Memory B cell (primary cell): ENCODE measurements around the gene TRAPPC6A.

Experiments
- ATAC-seq: fragments of 150-1000 bp; cut with Tn5 transposase; 2 replicates; pipeline ENCODE4 v1.10.0; 2021; ENCODE audit warnings: low read depth, mild to moderate bottlenecking, moderate library complexity
- DNase-seq, 2 donors: peaks; one replicate each; pipeline ENCODE4 v3.0.0; 2022; ENCODE audit warnings: low spot score in 2 of 2
- H3K27ac Mint-ChIP-seq: one replicate; pipeline ENCODE4 v1.8.0; 2022; ENCODE audit warnings: mild to moderate bottlenecking, moderate library complexity, mixed read lengths
- H3K27me3 Mint-ChIP-seq: one replicate; pipeline ENCODE4 v1.8.0; 2022; ENCODE audit warnings: mixed read lengths
- H3K36me3 Mint-ChIP-seq: one replicate; pipeline ENCODE4 v1.8.0; 2022; ENCODE audit warnings: mild to moderate bottlenecking, mixed read lengths
- H3K4me1 Mint-ChIP-seq: one replicate; pipeline ENCODE4 v1.8.0; 2022; ENCODE audit warnings: mixed read lengths
- H3K4me3 Mint-ChIP-seq: one replicate; pipeline ENCODE4 v1.8.0; 2022; ENCODE audit warnings: mild to moderate bottlenecking, moderate library complexity, mixed read lengths
- H3K9me3 Mint-ChIP-seq: one replicate; pipeline ENCODE4 v1.8.0; 2022; ENCODE audit warnings: mixed read lengths

TRAPPC6A gene

GRCh38 chr19:45152504-45153338 is 25.3 kb downstream of the TRAPPC6A start:
- H3K9me3 Mint-ChIP-seq: no peaks in the 10 kb centered on the region
- no peak overlapping the region for H3K27ac Mint-ChIP-seq
- H3K27me3 Mint-ChIP-seq: peaks cover 23% of the 10 kb centered on the region
- peak; percentile 65 for ATAC-seq
- peaks cover 17% of the 10 kb centered on the region for H3K4me1 Mint-ChIP-seq
- DNase-seq: peak; percentile 20 to 43
- H3K4me3 Mint-ChIP-seq: peak overlapping the region; percentile 84
- no peaks in the 10 kb centered on the region for H3K36me3 Mint-ChIP-seq

- Mint-ChIP-seq H3K9me3 (no peaks in the 10 kb centered on the region), H3K36me3 (no peaks in the 10 kb centered on the region), H3K4me3 (peak overlapping the region; percentile 57), H3K27ac (no peak overlapping the region), H3K27me3 (peaks cover 19% of the 10 kb centered on the region), H3K4me1 (peaks cover 17% of the 10 kb centered on the region)
- DNase-seq (no peak), ATAC-seq (no peak)
Measured at GRCh38 chr19:45151821-45152503, 26.1 kb downstream of the TRAPPC6A start.

GRCh38 chr19:45151320-45151719 is 26.7 kb downstream of the TRAPPC6A start:
- ATAC-seq (no peak), DNase-seq (no peak)
- peak overlapping the region; percentile 57 for H3K4me3 Mint-ChIP-seq
- no peaks in the 10 kb centered on the region for H3K36me3 Mint-ChIP-seq
- peaks cover 18% of the 10 kb centered on the region for H3K27me3 Mint-ChIP-seq
- no peaks in the 10 kb centered on the region for H3K9me3 Mint-ChIP-seq
- no peak overlapping the region for H3K27ac Mint-ChIP-seq
- peaks cover 17% of the 10 kb centered on the region for H3K4me1 Mint-ChIP-seq

- DNase-seq: no peak
Measured at GRCh38 chr19:45150751-45151281, 27.2 kb downstream of the TRAPPC6A start.

GRCh38 chr19:45150180-45150579 is 27.9 kb downstream of the TRAPPC6A start:
- Mint-ChIP-seq H3K27ac (no peak overlapping the region), H3K9me3 (no peaks in the 10 kb centered on the region), H3K36me3 (no peaks in the 10 kb centered on the region), H3K4me1 (peaks cover 17% of the 10 kb centered on the region), H3K27me3 (peaks cover 16% of the 10 kb centered on the region), H3K4me3 (no peak overlapping the region)
- ATAC-seq (no peak), DNase-seq (no peak)

More at GRCh38 chr19:45150751-45151281, 27.2 kb downstream of the TRAPPC6A start:
- Mint-ChIP-seq H3K27me3 (peaks cover 18% of the 10 kb centered on the region), H3K4me3 (peak overlapping the region; percentile 34), H3K36me3 (no peaks in the 10 kb centered on the region), H3K4me1 (peaks cover 17% of the 10 kb centered on the region), H3K9me3 (no peaks in the 10 kb centered on the region), H3K27ac (no peak overlapping the region)
- no peak for ATAC-seq

- DNase-seq (no peak), ATAC-seq (no peak)
- H3K27ac Mint-ChIP-seq: peak overlapping the region; percentile 80
- H3K4me3 Mint-ChIP-seq: no peak overlapping the region
- H3K9me3 Mint-ChIP-seq: no peaks in the 10 kb centered on the region
- peaks cover 12% of the 10 kb centered on the region for H3K27me3 Mint-ChIP-seq
- H3K36me3 Mint-ChIP-seq: no peaks in the 10 kb centered on the region
- peaks cover 14% of the 10 kb centered on the region for H3K4me1 Mint-ChIP-seq
Measured at GRCh38 chr19:45149129-45149528, 28.9 kb downstream of the TRAPPC6A start.

GRCh38 chr19:45147835-45148676 is 30.0 kb downstream of the TRAPPC6A start:
- Mint-ChIP-seq H3K4me3 (no peak overlapping the region), H3K4me1 (peaks cover 10% of the 10 kb centered on the region)

GRCh38 chr19:45146741-45147205 is 31.3 kb downstream of the TRAPPC6A start:
- peaks cover 6% of the 10 kb centered on the region for H3K27me3 Mint-ChIP-seq
- H3K4me1 Mint-ChIP-seq: peaks cover 6% of the 10 kb centered on the region
- H3K36me3 Mint-ChIP-seq: peaks cover 8% of the 10 kb centered on the region
- H3K4me3 Mint-ChIP-seq: no peak overlapping the region
- ATAC-seq (no peak), DNase-seq (no peak)
- no peaks in the 10 kb centered on the region for H3K9me3 Mint-ChIP-seq
- H3K27ac Mint-ChIP-seq: no peak overlapping the region

More at GRCh38 chr19:45147835-45148676, 30.0 kb downstream of the TRAPPC6A start:
- Mint-ChIP-seq H3K27ac (no peak overlapping the region), H3K36me3 (peaks cover under 1% of the 10 kb centered on the region), H3K9me3 (no peaks in the 10 kb centered on the region), H3K27me3 (peaks cover 9% of the 10 kb centered on the region)
- no peak for DNase-seq
- ATAC-seq: no peak

GRCh38 chr19:45146251-45146650 is 31.8 kb downstream of the TRAPPC6A start:
- Mint-ChIP-seq H3K4me1 (peaks cover 2% of the 10 kb centered on the region), H3K4me3 (no peak overlapping the region), H3K36me3 (peaks cover 8% of the 10 kb centered on the region), H3K27me3 (peaks cover 1% of the 10 kb centered on the region), H3K9me3 (no peaks in the 10 kb centered on the region), H3K27ac (no peak overlapping the region)
- no peak for ATAC-seq
- DNase-seq: no peak

GRCh38 chr19:45145270-45146189 is 32.5 kb downstream of the TRAPPC6A start:
- H3K36me3 Mint-ChIP-seq: peaks cover 8% of the 10 kb centered on the region

GRCh38 chr19:45144431-45145269 is 33.4 kb downstream of the TRAPPC6A start:
- Mint-ChIP-seq H3K27me3 (no peaks in the 10 kb centered on the region), H3K4me3 (no peak overlapping the region), H3K9me3 (no peaks in the 10 kb centered on the region), H3K4me1 (no peaks in the 10 kb centered on the region), H3K36me3 (peaks cover 8% of the 10 kb centered on the region), H3K27ac (no peak overlapping the region)
- DNase-seq (no peak), ATAC-seq (no peak)

More at GRCh38 chr19:45145270-45146189, 32.5 kb downstream of the TRAPPC6A start:
- Mint-ChIP-seq H3K27me3 (no peaks in the 10 kb centered on the region), H3K27ac (no peak overlapping the region), H3K4me1 (no peaks in the 10 kb centered on the region), H3K9me3 (no peaks in the 10 kb centered on the region), H3K4me3 (no peak overlapping the region)
- ATAC-seq (no peak), DNase-seq (no peak)

- no peak for DNase-seq
- ATAC-seq: no peak
- Mint-ChIP-seq H3K4me1 (peaks cover 4% of the 10 kb centered on the region), H3K27ac (no peak overlapping the region), H3K9me3 (no peaks in the 10 kb centered on the region), H3K36me3 (peaks cover 11% of the 10 kb centered on the region), H3K4me3 (no peak overlapping the region), H3K27me3 (no peaks in the 10 kb centered on the region)
Measured at GRCh38 chr19:45142726-45143110, 35.3 kb downstream of the TRAPPC6A start.
